ENCODE data around the gene PPIL3.

The PPIL3 gene

DNA sequence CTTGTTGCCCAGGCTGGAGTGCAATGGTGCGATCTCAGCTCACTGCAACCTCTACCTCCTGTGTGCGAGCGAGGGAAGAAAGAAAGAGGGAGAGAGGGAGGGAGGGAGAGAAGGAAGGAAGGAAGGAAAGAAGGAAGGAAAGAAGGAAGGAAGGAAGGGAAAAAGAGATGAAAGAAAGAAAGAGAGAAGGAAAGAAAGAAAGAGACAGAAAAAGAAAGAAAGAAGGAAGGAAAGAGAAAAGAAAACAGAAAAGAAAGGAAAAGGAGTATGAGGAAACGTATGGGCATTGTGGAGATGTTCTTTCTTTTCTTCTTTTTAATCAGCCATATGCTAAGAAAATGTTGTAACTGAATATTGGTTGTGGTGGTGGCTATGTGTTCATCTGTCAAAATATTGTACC lies 40.9 kb downstream of the PPIL3 start:
- Histone ChIP-seq H3K4me2 (ENCODE audit: insufficient read depth, low read length) (no peak overlapping the region), H4K20me1 (ENCODE audit: insufficient read depth, low read length) (0 out of 2 replicates have a peak, but pooled peaks cover 6% of the 10 kb centered on the region), H3K27me3 (ENCODE audit: insufficient read depth, low read length, poor library complexity) (no peaks in the 10 kb centered on the region), H3K4me3 (ENCODE audit: low read depth in 1 of 2, low read length in 2 of 2) (no peak overlapping the region), H3K4me1 (ENCODE audit: insufficient read depth, low read length) (no peaks in the 10 kb centered on the region), H3K79me2 (ENCODE audit: insufficient read depth, low read length) (no peaks in the 10 kb centered on the region), H3K9me3 (ENCODE audit: insufficient read depth, low read length, severe bottlenecking) (no peaks in the 10 kb centered on the region), H2AFZ (ENCODE audit: low read depth, low read length) (no peak overlapping the region), H3K27ac (ENCODE audit: low read length) (no peak overlapping the region), H3K9ac (ENCODE audit: low read depth, low read length) (no peak overlapping the region), H3K36me3 (ENCODE audit: insufficient read depth, low read length) (peaks cover 22% of the 10 kb centered on the region)
- DNase-seq (no peak), ATAC-seq (ENCODE audit: insufficient read depth, low read depth) (no peak)
- TF ChIP-seq, protein P1, sequence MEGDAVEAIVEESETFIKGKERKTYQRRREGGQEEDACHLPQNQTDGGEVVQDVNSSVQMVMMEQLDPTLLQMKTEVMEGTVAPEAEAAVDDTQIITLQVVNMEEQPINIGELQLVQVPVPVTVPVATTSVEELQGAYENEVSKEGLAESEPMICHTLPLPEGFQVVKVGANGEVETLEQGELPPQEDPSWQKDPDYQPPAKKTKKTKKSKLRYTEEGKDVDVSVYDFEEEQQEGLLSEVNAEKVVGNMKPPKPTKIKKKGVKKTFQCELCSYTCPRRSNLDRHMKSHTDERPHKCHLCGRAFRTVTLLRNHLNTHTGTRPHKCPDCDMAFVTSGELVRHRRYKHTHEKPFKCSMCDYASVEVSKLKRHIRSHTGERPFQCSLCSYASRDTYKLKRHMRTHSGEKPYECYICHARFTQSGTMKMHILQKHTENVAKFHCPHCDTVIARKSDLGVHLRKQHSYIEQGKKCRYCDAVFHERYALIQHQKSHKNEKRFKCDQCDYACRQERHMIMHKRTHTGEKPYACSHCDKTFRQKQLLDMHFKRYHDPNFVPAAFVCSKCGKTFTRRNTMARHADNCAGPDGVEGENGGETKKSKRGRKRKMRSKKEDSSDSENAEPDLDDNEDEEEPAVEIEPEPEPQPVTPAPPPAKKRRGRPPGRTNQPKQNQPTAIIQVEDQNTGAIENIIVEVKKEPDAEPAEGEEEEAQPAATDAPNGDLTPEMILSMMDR (IDR thresholded peaks at IDR 0.05; ENCODE audit: borderline replicate concordance, extremely low read depth, low read length, poor library complexity, severe bottlenecking), result no peak
- no peak for TF ChIP-seq EZH2 (IDR thresholded peaks at IDR 0.05; ENCODE audit: borderline replicate concordance, low read depth, low read length, severe bottlenecking)

DNA sequence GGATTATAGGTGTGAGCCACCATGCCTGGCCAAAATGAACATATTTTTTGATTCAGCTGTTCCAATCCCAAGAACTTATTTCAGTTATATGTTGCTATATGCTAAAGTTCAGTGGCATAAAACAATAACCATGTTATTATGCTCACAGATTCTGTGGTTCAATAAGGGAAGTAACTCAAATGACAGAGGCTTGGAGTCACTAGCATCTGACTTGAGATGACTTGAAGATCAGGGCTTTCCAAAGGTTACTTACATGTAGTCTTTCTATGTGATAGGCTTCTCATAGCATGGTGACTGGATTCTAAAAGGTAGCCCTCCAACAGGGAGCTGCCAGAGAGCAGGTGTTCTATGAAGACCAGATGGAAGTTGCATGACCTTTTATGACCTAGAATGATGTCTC lies 41.6 kb downstream of the PPIL3 start:
- Histone ChIP-seq H3K27me3 (ENCODE audit: insufficient read depth, low read length, poor library complexity) (no peaks in the 10 kb centered on the region), H3K4me1 (ENCODE audit: insufficient read depth, low read length) (no peaks in the 10 kb centered on the region), H3K4me2 (ENCODE audit: insufficient read depth, low read length) (no peak overlapping the region), H3K27ac (ENCODE audit: low read length) (no peak overlapping the region), H2AFZ (ENCODE audit: low read depth, low read length) (no peak overlapping the region), H4K20me1 (ENCODE audit: insufficient read depth, low read length) (0 out of 2 replicates have a peak, but pooled peaks cover 3% of the 10 kb centered on the region), H3K4me3 (ENCODE audit: low read depth in 1 of 2, low read length in 2 of 2) (no peak overlapping the region), H3K9me3 (ENCODE audit: insufficient read depth, low read length, severe bottlenecking) (no peaks in the 10 kb centered on the region), H3K9ac (ENCODE audit: low read depth, low read length) (no peak overlapping the region), H3K79me2 (ENCODE audit: insufficient read depth, low read length) (no peaks in the 10 kb centered on the region), H3K36me3 (ENCODE audit: insufficient read depth, low read length) (peaks cover 15% of the 10 kb centered on the region)
- ATAC-seq (ENCODE audit: insufficient read depth, low read depth) (no peak), DNase-seq (no peak)
- TF ChIP-seq, protein P1 (IDR thresholded peaks at IDR 0.05; ENCODE audit: borderline replicate concordance, extremely low read depth, low read length, poor library complexity, severe bottlenecking), result no peak
- no peak for TF ChIP-seq EZH2 (IDR thresholded peaks at IDR 0.05; ENCODE audit: borderline replicate concordance, low read depth, low read length, severe bottlenecking)

DNA sequence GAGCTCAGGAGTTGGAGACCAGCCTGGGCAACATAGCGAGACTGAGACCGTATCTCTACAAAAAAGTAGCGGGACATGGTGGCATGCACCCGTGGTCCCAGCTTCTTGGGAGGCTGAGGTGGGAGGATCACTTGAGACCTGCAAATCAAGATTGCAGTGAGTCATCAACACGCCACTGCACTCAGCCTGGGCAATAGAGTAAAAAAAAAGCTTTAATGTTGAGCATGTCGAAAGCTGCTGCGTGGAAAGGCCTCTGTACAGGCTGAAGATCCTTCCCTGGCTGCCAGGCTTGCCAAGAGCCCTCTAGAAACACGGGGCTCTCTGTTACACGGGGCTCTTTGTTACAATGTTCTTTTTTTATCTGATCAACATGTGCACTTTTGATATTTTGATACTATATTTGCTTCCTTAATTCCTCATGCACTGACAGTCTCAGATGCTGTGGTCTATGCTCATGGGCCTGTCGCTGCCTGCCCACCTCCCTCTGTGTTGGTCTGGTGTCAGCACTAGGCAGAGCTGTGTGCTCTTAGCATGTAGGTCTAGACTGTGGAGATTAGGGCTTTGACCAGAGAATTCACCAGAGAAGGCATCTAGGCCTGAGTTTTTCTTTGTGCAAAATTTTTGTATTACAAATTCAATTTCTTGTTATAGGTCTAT lies 43.1 kb downstream of the PPIL3 start:
- Histone ChIP-seq H3K4me1 (ENCODE audit: insufficient read depth, low read length) (no peaks in the 10 kb centered on the region), H3K27me3 (ENCODE audit: insufficient read depth, low read length, poor library complexity) (no peaks in the 10 kb centered on the region), H3K36me3 (ENCODE audit: insufficient read depth, low read length) (peaks cover under 1% of the 10 kb centered on the region; the same call in 1 of the 2 replicates), H3K9me3 (ENCODE audit: insufficient read depth, low read length, severe bottlenecking) (no peaks in the 10 kb centered on the region), H4K20me1 (ENCODE audit: insufficient read depth, low read length) (no peaks in the 10 kb centered on the region), H3K9ac (ENCODE audit: low read depth, low read length) (no peak overlapping the region), H2AFZ (ENCODE audit: low read depth, low read length) (no peak overlapping the region), H3K79me2 (ENCODE audit: insufficient read depth, low read length) (no peaks in the 10 kb centered on the region), H3K27ac (ENCODE audit: low read length) (no peak overlapping the region), H3K4me2 (ENCODE audit: insufficient read depth, low read length) (no peak overlapping the region), H3K4me3 (ENCODE audit: low read depth in 1 of 2, low read length in 2 of 2) (no peak overlapping the region)
- no peak for TF ChIP-seq EZH2 (IDR thresholded peaks at IDR 0.05; ENCODE audit: borderline replicate concordance, low read depth, low read length, severe bottlenecking)
- TF ChIP-seq, protein P1 (IDR thresholded peaks at IDR 0.05; ENCODE audit: borderline replicate concordance, extremely low read depth, low read length, poor library complexity, severe bottlenecking), result no peak
- ATAC-seq (ENCODE audit: insufficient read depth, low read depth) (no peak), DNase-seq (no peak)

Measured in DND-41 (cell line).